B cell (primary cell): ENCODE results near the gene NPR3. TPM values are rescaled to one million over a fixed set of nuclear protein-coding genes. Genes with fewer than 3 reads are reported as not detected.

Experiments used
- ATAC-seq: fragments of 200-7000 bp; cut with Tn5 transposase; one replicate; pipeline ENCODE4 v1.10.0; 2021; ENCODE audit warnings: low read depth, mild to moderate bottlenecking, moderate number of reproducible peaks, moderate library complexity
- CTCF ChIA-PET: fragments of 350-600 bp; sonication (Branson Sonifier 250); formaldehyde crosslinking; loops from one replicate; lab custom pipeline; 2021; ENCODE audit warnings: antibody characterized with exemption, inconsistent platforms; lab: Charles Lee
- POLR2A ChIA-PET: fragments of 350-600 bp; sonication (Branson Sonifier 250); formaldehyde crosslinking; loops from one replicate; lab custom pipeline; 2021; ENCODE audit warnings: antibody characterized with exemption; lab: Charles Lee
- DNase-seq: peaks from one replicate; pipeline ENCODE4 v3.0.0; 2013
- H2AFZ ChIP-seq: 2 replicates; pipeline ENCODE4 v1.6.1; 2012; ENCODE audit warnings: mild to moderate bottlenecking, low read depth, low read length; ENCODE audit not compliant: insufficient read depth, poor library complexity, severe bottlenecking
- H3K27ac ChIP-seq, 2 donors: 1 replicate in 1 of 2; 2 replicates in 1 of 2; pipeline ENCODE4 v1.5.1; 2012 to 2013; ENCODE audit warnings: low read length in 2 of 2, mild to moderate bottlenecking in 2 of 2, moderate library complexity in 1 of 2
- H3K27me3 ChIP-seq, 4 experiments: fragments of 200-600 bp in 1 of 4; sonication (generic) in 1 of 4; replicated peaks in 1 of 4; 1 replicate in 2 of 4; 2 replicates in 2 of 4; pipeline versions ENCODE4 v1.6.1 to v1.7.0; 2013 to 2016; ENCODE audit warnings: low read length in 3 of 4, mild to moderate bottlenecking in 2 of 4, mixed read lengths in 1 of 4, moderate library complexity in 1 of 4; ENCODE audit not compliant: insufficient read depth in 4 of 4, control insufficient read depth in 3 of 4; ENCODE audit errors: control extremely low read depth in 1 of 4
- H3K36me3 ChIP-seq, 2 experiments: replicated peaks in 1 of 2; 1 replicate in 1 of 2; 2 replicates in 1 of 2; pipeline versions ENCODE4 v1.6.1 to v1.7.1; 2013; ENCODE audit warnings: low read length in 1 of 2; ENCODE audit not compliant: insufficient read depth in 2 of 2, control insufficient read depth in 1 of 2; ENCODE audit errors: control extremely low read depth in 1 of 2, extremely low read depth in 1 of 2
- H3K4me1 ChIP-seq, 2 donors: fragments of 200-600 bp in 1 of 2; sonication (generic) in 1 of 2; 1 replicate in 1 of 2; 2 replicates in 1 of 2; pipeline versions ENCODE4 v1.5.1 to v1.6.1; 2013 to 2017; ENCODE audit warnings: low read length in 2 of 2; ENCODE audit not compliant: control insufficient read depth in 2 of 2, insufficient read depth in 2 of 2
- H3K4me2 ChIP-seq: replicated peaks from 2 replicates; pipeline ENCODE3; 2012; ENCODE audit warnings: mild to moderate bottlenecking, low read depth, low read length; ENCODE audit not compliant: poor library complexity, severe bottlenecking
- H3K4me3 ChIP-seq, 5 experiments: fragments of 200-600 bp in 1 of 5; sonication (generic) in 1 of 5; 1 replicate in 3 of 5; 2 replicates in 2 of 5; pipeline versions ENCODE4 v1.5.1 to v1.7.0; 2011 to 2016; ENCODE audit warnings: low read length in 4 of 5, mild to moderate bottlenecking in 4 of 5, low read depth in 2 of 5, control low read depth in 1 of 5, moderate library complexity in 1 of 5; ENCODE audit not compliant: insufficient read depth in 1 of 5; ENCODE audit errors: control extremely low read depth in 1 of 5, extremely low read depth in 1 of 5
- H3K79me2 ChIP-seq: fragments of 200-600 bp; sonication (generic); one replicate; pipeline ENCODE4 v1.6.0; 2016; ENCODE audit warnings: low read length; ENCODE audit not compliant: control insufficient read depth, insufficient read depth
- H3K9ac ChIP-seq: fragments of 200-600 bp; sonication (generic); 2 replicates; pipeline ENCODE4 v1.6.1; 2017; ENCODE audit warnings: mild to moderate bottlenecking, low read length, moderate library complexity
- H3K9me3 ChIP-seq, 3 donors: one replicate each; pipeline versions ENCODE4 v1.6.1 to v1.7.1; 2013; ENCODE audit warnings: low read length in 2 of 3; ENCODE audit not compliant: control insufficient read depth in 2 of 3, insufficient read depth in 1 of 3; ENCODE audit errors: control extremely low read depth in 1 of 3
- H4K20me1 ChIP-seq: 2 replicates; pipeline ENCODE4 v1.6.0; 2012; ENCODE audit warnings: mild to moderate bottlenecking, low read length; ENCODE audit not compliant: insufficient read depth, control insufficient read depth, poor library complexity, severe bottlenecking
- H3K27ac Mint-ChIP-seq: one replicate; pipeline ENCODE4 v1.8.0; 2021; ENCODE audit warnings: mixed read lengths
- H3K27me3 Mint-ChIP-seq: one replicate; pipeline ENCODE4 v1.8.0; 2021; ENCODE audit warnings: mixed read lengths
- H3K4me1 Mint-ChIP-seq: one replicate; pipeline ENCODE4 v1.8.0; 2021; ENCODE audit warnings: mixed read lengths
- H3K4me3 Mint-ChIP-seq: one replicate; pipeline ENCODE4 v1.8.0; 2021; ENCODE audit warnings: mixed read lengths
- H3K9me3 Mint-ChIP-seq: one replicate; pipeline ENCODE4 v1.8.0; 2022; ENCODE audit warnings: mixed read lengths; ENCODE audit not compliant: insufficient read depth
- EZH2 ChIP-seq: IDR thresholded peaks from 2 replicates; pipeline ENCODE4 v1.6.1; 2012; ENCODE audit warnings: borderline replicate concordance, low read depth, mild to moderate bottlenecking, moderate library complexity, low read length; ENCODE audit not compliant: insufficient read depth, poor library complexity, severe bottlenecking
- WGBS: methylation state at CpG from one replicate; pipeline ENCODE4 v1.1.5; 2013; ENCODE audit warnings: missing lambda C conversion rate; ENCODE audit not compliant: insufficient coverage; 5-methylcytosine and 5-hydroxymethylcytosine counted together
- intact Hi-C: fragments of 100-400 bp; cut with micrococcal nuclease; formaldehyde crosslinking; loops from one replicate; pipeline ENCODE4 v1.10.0; 2022
- polyA plus RNA-seq: library from polyadenylated mRNA; depleted of rRNA; stranded (reverse); fragments of >200 nt; gene quantifications from 2 replicates; pipeline ENCODE4 v1.2.3, GENCODE V29; 2012
- total RNA-seq, 2 donors: library from RNA; stranded (reverse); fragments of 120-200 nt in 1 of 2; gene quantifications; 1 replicate in 1 of 2; 2 replicates in 1 of 2; pipeline versions ENCODE4 v1.2.3 to v1.2.4, GENCODE V29; 2013 to 2022
- TF ChIP-seq, protein P1 (sequence below): fragments of 200-600 bp; IDR thresholded peaks from one replicate; pipeline ENCODE4 v1.8.0; 2022; ENCODE audit warnings: antibody characterized with exemption, mild to moderate bottlenecking

Gene NPR3
- total and polyA plus RNA-seq, 2 donors (not counting 1 experiment from before 2014, with no cell fraction given), result not detected

DNA sequence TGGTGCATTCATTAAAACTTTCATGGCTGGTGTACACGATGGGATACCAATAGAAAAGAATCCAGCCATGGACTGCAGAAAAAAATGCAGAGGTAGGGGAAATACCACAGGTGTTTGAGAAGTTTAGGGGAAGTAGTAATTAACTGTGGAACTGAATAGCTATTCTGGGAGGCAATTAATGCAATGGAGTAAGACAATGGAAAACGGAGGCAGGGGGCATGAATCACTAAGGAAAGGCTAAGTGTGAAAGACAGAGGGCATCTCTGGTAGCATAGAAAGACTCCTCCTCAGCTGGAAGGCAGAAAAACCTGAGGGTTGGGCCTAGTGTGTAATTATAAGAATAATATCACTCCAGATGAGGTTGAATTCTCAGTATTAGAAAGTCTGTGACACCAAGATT lies 30.9 kb upstream of the NPR3 start:
- Mint-ChIP-seq H3K9me3 (peaks cover 16% of the 10 kb centered on the region), H3K4me1 (no peaks in the 10 kb centered on the region), H3K4me3 (no peak overlapping the region), H3K27ac (no peak overlapping the region), H3K27me3 (peaks cover 4% of the 10 kb centered on the region)
- 89% methylated on average over 2 of the region's 2 CpGs for WGBS
- Histone ChIP-seq H3K4me3 (no peak overlapping the region), H2AFZ (no peak overlapping the region), H3K36me3 (no peaks in the 10 kb centered on the region), H4K20me1 (no peaks in the 10 kb centered on the region), H3K9me3 (peaks cover 0 to 14% (median 11%) of the 10 kb centered on the region in 3 donors), H3K9ac (no peak overlapping the region), H3K27ac (no peak overlapping the region), H3K4me2 (no peak overlapping the region), H3K79me2 (no peaks in the 10 kb centered on the region), H3K4me1 (no peaks in the 10 kb centered on the region), H3K27me3 (no peaks in the 10 kb centered on the region)
- ATAC-seq, result no peak
- intact Hi-C loops, result no loop called here
- ChIA-PET POLR2A (no interaction called here), CTCF (no interaction called here)
- TF ChIP-seq EZH2, result no peak
- TF ChIP-seq, protein P1, sequence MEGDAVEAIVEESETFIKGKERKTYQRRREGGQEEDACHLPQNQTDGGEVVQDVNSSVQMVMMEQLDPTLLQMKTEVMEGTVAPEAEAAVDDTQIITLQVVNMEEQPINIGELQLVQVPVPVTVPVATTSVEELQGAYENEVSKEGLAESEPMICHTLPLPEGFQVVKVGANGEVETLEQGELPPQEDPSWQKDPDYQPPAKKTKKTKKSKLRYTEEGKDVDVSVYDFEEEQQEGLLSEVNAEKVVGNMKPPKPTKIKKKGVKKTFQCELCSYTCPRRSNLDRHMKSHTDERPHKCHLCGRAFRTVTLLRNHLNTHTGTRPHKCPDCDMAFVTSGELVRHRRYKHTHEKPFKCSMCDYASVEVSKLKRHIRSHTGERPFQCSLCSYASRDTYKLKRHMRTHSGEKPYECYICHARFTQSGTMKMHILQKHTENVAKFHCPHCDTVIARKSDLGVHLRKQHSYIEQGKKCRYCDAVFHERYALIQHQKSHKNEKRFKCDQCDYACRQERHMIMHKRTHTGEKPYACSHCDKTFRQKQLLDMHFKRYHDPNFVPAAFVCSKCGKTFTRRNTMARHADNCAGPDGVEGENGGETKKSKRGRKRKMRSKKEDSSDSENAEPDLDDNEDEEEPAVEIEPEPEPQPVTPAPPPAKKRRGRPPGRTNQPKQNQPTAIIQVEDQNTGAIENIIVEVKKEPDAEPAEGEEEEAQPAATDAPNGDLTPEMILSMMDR, result no peak
- DNase-seq, result no peak

DNA sequence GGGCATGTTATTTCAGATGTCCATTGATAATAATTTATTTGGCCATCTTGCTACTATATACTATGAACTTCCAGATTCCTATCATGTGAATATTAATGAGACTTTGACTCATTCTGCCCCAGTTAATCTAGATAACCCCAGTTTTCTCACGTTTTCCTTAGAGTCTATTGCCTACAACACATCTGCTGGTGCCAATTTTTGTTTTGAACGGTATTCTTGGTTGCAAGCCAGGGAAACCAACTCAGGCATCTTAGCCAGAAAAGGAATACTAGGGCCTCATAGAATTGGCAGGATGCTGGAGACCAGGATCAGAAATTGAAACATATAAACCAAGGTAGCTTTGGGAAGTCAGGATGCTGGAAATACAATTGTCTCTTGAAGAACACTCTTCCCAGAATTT lies 28.0 kb upstream of the NPR3 start:
- no peak overlapping the region for H3K9ac ChIP-seq
- Mint-ChIP-seq H3K4me3 (no peak overlapping the region), H3K9me3 (peaks cover 19% of the 10 kb centered on the region), H3K27me3 (no peaks in the 10 kb centered on the region), H3K27ac (no peak overlapping the region), H3K4me1 (no peaks in the 10 kb centered on the region)
- H3K79me2 ChIP-seq, result no peaks in the 10 kb centered on the region
- ATAC-seq (no peak), DNase-seq (no peak)
- H3K36me3 ChIP-seq, result no peaks in the 10 kb centered on the region
- no peak overlapping the region for H3K27ac ChIP-seq
- no peak overlapping the region for H3K4me2 ChIP-seq
- no peaks in the 10 kb centered on the region for H3K4me1 ChIP-seq
- intact Hi-C loops, result no loop called here
- TF ChIP-seq, protein P1, result no peak
- no peak for TF ChIP-seq EZH2
- H4K20me1 ChIP-seq, result no peaks in the 10 kb centered on the region
- ChIA-PET POLR2A (no interaction called here), CTCF (no interaction called here)
- H3K4me3 ChIP-seq, result no peak overlapping the region
- WGBS, result 72% methylated on average over 2 of the region's 2 CpGs
- H2AFZ ChIP-seq, result no peak overlapping the region
- H3K27me3 ChIP-seq, result no peaks in the 10 kb centered on the region
- peaks cover 0 to 20% (median 11%) of the 10 kb centered on the region in 3 donors for H3K9me3 ChIP-seq
